PC-9 (cell line): Measurements from ENCODE around the gene PPIL4. TPM values are rescaled to one million over a fixed set of nuclear protein-coding genes. Genes with fewer than 3 reads are reported as not detected.
A peak's percentile ranks its signal among the peaks of the same experiment; 100 is the strongest.

Experiments
- BruUV-seq: library from RNA; stranded (reverse); fragments of 400-500 nt; replicated peaks from 2 replicates; lab custom pipeline; 2021; lab: Mats Ljungman, UMichigan
- CTCF ChIA-PET: fragments of 300-600 bp; sonication (Branson Sonifier 250); formaldehyde crosslinking; loops from one replicate; lab custom pipeline; 2022; ENCODE audit warnings: antibody characterized with exemption; lab: Charles Lee
- POLR2A ChIA-PET: fragments of 300-600 bp; sonication (Branson Sonifier 250); formaldehyde crosslinking; loops from one replicate; lab custom pipeline; 2022; ENCODE audit warnings: antibody characterized with exemption; ENCODE audit not compliant: unreplicated experiment; lab: Charles Lee
- DNase-seq, 2 experiments: peaks; one replicate each; pipeline versions ENCODE4 v3.0.0 to v3.0.0-alpha.2; 2015 to 2022; ENCODE audit warnings: mixed read lengths in 1 of 2
- H2AFZ ChIP-seq: fragments of 200-600 bp; sonication (generic); 2 replicates; pipeline ENCODE4 v1.8.1; 2017; ENCODE audit warnings: antibody characterized with exemption
- H3F3A ChIP-seq: fragments of 200-600 bp; sonication (generic); 2 replicates; pipeline ENCODE4 v1.8.1; 2017; ENCODE audit warnings: antibody characterized with exemption, mild to moderate bottlenecking, low read depth; ENCODE audit not compliant: insufficient read depth
- H3K27ac ChIP-seq: fragments of 200-600 bp; sonication (generic); 2 replicates; pipeline ENCODE4 v1.6.1; 2016; ENCODE audit warnings: mixed run types
- H3K27me3 ChIP-seq: fragments of 200-600 bp; sonication (generic); 2 replicates; pipeline ENCODE4 v1.6.1; 2016; ENCODE audit warnings: low read depth, mixed run types; ENCODE audit not compliant: insufficient read depth
- H3K36me3 ChIP-seq: fragments of 200-600 bp; sonication (generic); 2 replicates; pipeline ENCODE4 v1.6.1; 2016; ENCODE audit warnings: low read depth, mixed run types
- H3K4me1 ChIP-seq: fragments of 200-600 bp; sonication (generic); replicated peaks from 2 replicates; pipeline ENCODE4 v1.6.1; 2016; ENCODE audit warnings: mixed run types; ENCODE audit not compliant: insufficient read depth
- H3K4me2 ChIP-seq: fragments of 200-600 bp; sonication (generic); 2 replicates; pipeline ENCODE4 v1.6.1; 2017; ENCODE audit warnings: mixed run types
- H3K4me3 ChIP-seq: fragments of 200-600 bp; sonication (generic); 2 replicates; pipeline ENCODE4 v1.6.1; 2016; ENCODE audit warnings: mixed run types
- H3K79me2 ChIP-seq: fragments of 200-600 bp; sonication (generic); 2 replicates; pipeline ENCODE4 v1.6.1; 2017; ENCODE audit warnings: low read depth, mixed run types
- H3K9me2 ChIP-seq: fragments of 200-600 bp; sonication (generic); 2 replicates; pipeline ENCODE4 v1.8.1; 2017; ENCODE audit warnings: mild to moderate bottlenecking; ENCODE audit not compliant: insufficient read depth
- H3K9me3 ChIP-seq: fragments of 200-600 bp; sonication (generic); 2 replicates; pipeline ENCODE4 v1.8.1; 2016; ENCODE audit warnings: low read depth; ENCODE audit not compliant: insufficient read depth
- H4K20me1 ChIP-seq: fragments of 200-600 bp; sonication (generic); 2 replicates; pipeline ENCODE4 v1.8.1; 2017; ENCODE audit not compliant: insufficient read depth
- EZH2 ChIP-seq: fragments of 200-600 bp; sonication (generic); IDR thresholded peaks from 2 replicates; pipeline ENCODE4 v1.8.0; 2017; ENCODE audit warnings: antibody characterized with exemption, low read depth
- intact Hi-C: fragments of 100-400 bp; cut with micrococcal nuclease; formaldehyde crosslinking; loops from one replicate; pipeline ENCODE4 v1.10.0; 2022; ENCODE audit not compliant: unreplicated experiment
- total RNA-seq: library from RNA; stranded (reverse); gene quantifications from 2 replicates; pipeline ENCODE4 v1.2.3, GENCODE V29; 2021
- TF ChIP-seq, protein P1 (sequence below): fragments of 200-600 bp; sonication (generic); conservative IDR thresholded peaks from 2 replicates; pipeline ENCODE4 v1.6.1; 2017; ENCODE audit warnings: mixed run types, antibody characterized with exemption, mild to moderate bottlenecking, moderate library complexity

PPIL4 gene
- total RNA-seq, 1 experiment from 2014 or later = 13.5 TPM

GRCh38 chr6:149459761-149460160, 86.1 kb downstream of the PPIL4 start:
- intact Hi-C loops = no loop called here
- Histone ChIP-seq H3K27me3 (no peaks in the 10 kb centered on the region), H3K9me2 (no peaks in the 10 kb centered on the region), H3K27ac (no peak overlapping the region), H4K20me1 (no peaks in the 10 kb centered on the region), H3K4me2 (no peak overlapping the region), H2AFZ (no peak overlapping the region), H3K36me3 (no peaks in the 10 kb centered on the region), H3K4me3 (no peak overlapping the region), H3K9me3 (no peaks in the 10 kb centered on the region), H3K4me1 (no peaks in the 10 kb centered on the region; the same call in 1 of the 2 replicates), H3F3A (0 out of 2 replicates have a peak, but pooled peaks cover under 1% of the 10 kb centered on the region), H3K79me2 (no peaks in the 10 kb centered on the region)
- ChIA-PET POLR2A (no interaction called here), CTCF (no interaction called here)
- TF ChIP-seq EZH2 = no peak
- TF ChIP-seq, protein P1, sequence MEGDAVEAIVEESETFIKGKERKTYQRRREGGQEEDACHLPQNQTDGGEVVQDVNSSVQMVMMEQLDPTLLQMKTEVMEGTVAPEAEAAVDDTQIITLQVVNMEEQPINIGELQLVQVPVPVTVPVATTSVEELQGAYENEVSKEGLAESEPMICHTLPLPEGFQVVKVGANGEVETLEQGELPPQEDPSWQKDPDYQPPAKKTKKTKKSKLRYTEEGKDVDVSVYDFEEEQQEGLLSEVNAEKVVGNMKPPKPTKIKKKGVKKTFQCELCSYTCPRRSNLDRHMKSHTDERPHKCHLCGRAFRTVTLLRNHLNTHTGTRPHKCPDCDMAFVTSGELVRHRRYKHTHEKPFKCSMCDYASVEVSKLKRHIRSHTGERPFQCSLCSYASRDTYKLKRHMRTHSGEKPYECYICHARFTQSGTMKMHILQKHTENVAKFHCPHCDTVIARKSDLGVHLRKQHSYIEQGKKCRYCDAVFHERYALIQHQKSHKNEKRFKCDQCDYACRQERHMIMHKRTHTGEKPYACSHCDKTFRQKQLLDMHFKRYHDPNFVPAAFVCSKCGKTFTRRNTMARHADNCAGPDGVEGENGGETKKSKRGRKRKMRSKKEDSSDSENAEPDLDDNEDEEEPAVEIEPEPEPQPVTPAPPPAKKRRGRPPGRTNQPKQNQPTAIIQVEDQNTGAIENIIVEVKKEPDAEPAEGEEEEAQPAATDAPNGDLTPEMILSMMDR = no peak
- BruUV-seq = no TSS peak
- DNase-seq = peak in 1 of 2 experiments; percentile 36

DNA sequence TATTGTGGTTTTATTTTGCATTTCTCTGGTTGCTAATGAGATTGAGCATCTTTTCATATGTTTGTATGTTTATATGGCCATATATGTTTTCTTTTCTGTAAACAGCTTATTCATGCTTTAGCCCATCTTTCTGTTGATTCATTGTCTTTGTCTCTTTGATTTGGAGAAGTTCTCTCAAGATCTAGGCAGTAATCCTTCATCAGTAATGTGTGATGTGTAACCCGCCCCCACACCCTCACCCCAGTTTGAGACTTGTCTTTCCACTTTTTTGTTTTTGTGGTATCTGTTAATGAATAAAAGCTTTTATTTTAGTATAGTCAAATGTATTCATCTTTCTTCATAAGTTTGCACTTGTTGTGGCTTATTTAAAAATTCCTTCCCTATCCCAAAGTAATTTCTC, 87.0 kb downstream of the PPIL4 start:
- Histone ChIP-seq H3F3A (peaks cover 10% of the 10 kb centered on the region; the same call in 1 of the 2 replicates), H3K36me3 (no peaks in the 10 kb centered on the region), H2AFZ (no peak overlapping the region), H3K4me1 (peaks cover 7% of the 10 kb centered on the region), H3K9me3 (no peaks in the 10 kb centered on the region), H3K27ac (no peak overlapping the region), H3K79me2 (no peaks in the 10 kb centered on the region), H3K4me3 (no peak overlapping the region), H4K20me1 (no peaks in the 10 kb centered on the region), H3K4me2 (no peak overlapping the region), H3K27me3 (no peaks in the 10 kb centered on the region), H3K9me2 (no peaks in the 10 kb centered on the region)
- DNase-seq = no peak
- TF ChIP-seq, protein P1 = no peak
- TF ChIP-seq EZH2 = no peak
- ChIA-PET POLR2A (interaction anchor here (0.5 to 0.7 kb wide), 2 partner anchors 194 to 485 kb away, joined by 6 to 19 read pairs; no protein-coding TSS in a partner anchor), CTCF (no interaction called here)
- no TSS peak for BruUV-seq
- intact Hi-C loops = no loop called here

GRCh38 chr6:149458196-149458595, 87.6 kb downstream of the PPIL4 start:
- Histone ChIP-seq H3K36me3 (no peaks in the 10 kb centered on the region), H4K20me1 (no peaks in the 10 kb centered on the region), H3K27me3 (no peaks in the 10 kb centered on the region), H3K9me2 (no peaks in the 10 kb centered on the region), H3K27ac (no peak overlapping the region), H3K79me2 (no peaks in the 10 kb centered on the region), H3K4me1 (peaks cover 10% of the 10 kb centered on the region), H3K4me2 (no peak overlapping the region), H3F3A (peaks cover 11% of the 10 kb centered on the region; the same call in 1 of the 2 replicates), H3K4me3 (no peak overlapping the region), H3K9me3 (no peaks in the 10 kb centered on the region), H2AFZ (no peak overlapping the region)
- DNase-seq = no peak
- POLR2A ChIA-PET = interaction anchor here (0.7 kb wide), 1 partner anchor 484 kb away, joined by 19 read pairs; no protein-coding TSS in a partner anchor
- TF ChIP-seq EZH2 = no peak
- TF ChIP-seq, protein P1 = no peak
- intact Hi-C loops = no loop called here
- BruUV-seq = no TSS peak
- CTCF ChIA-PET = no interaction called here
